Measurements from ENCODE around the gene GARRE1. TPM values are rescaled to one million over a fixed set of nuclear protein-coding genes. Genes with fewer than 3 reads are reported as not detected.

Gene GARRE1
- polyA plus RNA-seq, 2 of the 4 experiments (the other 2 are of a cell fraction): 9.6 to 20.0 TPM

GRCh38 chr19:34269968-34270621 lies 15.7 kb downstream of the GARRE1 start:
- Histone ChIP-seq H3K4me2 (no peak overlapping the region), H3K27ac (peak overlapping the region in 1 of 2 experiments; percentile 13; a peak in 2 of 6 replicates), H3K4me1 (peaks cover 10% of the 10 kb centered on the region), H3K9me3 (no peaks in the 10 kb centered on the region), H3K4me3 (no peak overlapping the region)
- ChIA-PET CTCF (interaction anchor here (0.6 to 1.7 kb wide), 7 partner anchors 8 to 110 kb away, joined by 3 to 7 read pairs (median 4); no protein-coding TSS in a partner anchor), POLR2A (interaction anchor here (1.3 kb wide), 1 partner anchor 15 kb away, joined by 3 read pairs; no protein-coding TSS in a partner anchor)
- 81% methylated on average over 5 of the region's 5 CpGs for WGBS (ENCODE audit: missing lambda C conversion rate)
- peak in 1 of 2 experiments; percentile 54 for DNase-seq (ENCODE audit: low read depth in 1 of 2, low spot score in 1 of 2)
- ATAC-seq: peak; percentile 46 to 65; a peak in 5 of 6 replicates
- FAIRE-seq: no peak
- TF ChIP-seq POLR2A (IDR thresholded peaks at IDR 0.05; ENCODE audit: low read length) (peak; percentile 5; the same call in 1 of the 2 replicates), HEYL (CRISPR knock-in tag; IDR thresholded peaks at IDR 0.05) (no peak)

GRCh38 chr19:34273121-34273520 lies 18.8 kb downstream of the GARRE1 start:
- DNase-seq (ENCODE audit: low read depth in 1 of 2, low spot score in 1 of 2): no peak
- Histone ChIP-seq H3K4me2 (no peak overlapping the region), H3K27ac (no peak overlapping the region), H3K9me3 (no peaks in the 10 kb centered on the region), H3K4me1 (peaks cover 10% of the 10 kb centered on the region), H3K4me3 (no peak overlapping the region)
- POLR2A ChIA-PET: interaction anchor here (0.6 kb wide), 1 partner anchor 75 kb away, joined by 3 read pairs; no protein-coding TSS in a partner anchor
- CTCF ChIA-PET: interaction anchor here (1.3 to 5.6 kb wide), 5 partner anchors 10 to 73 kb away, joined by 3 to 29 read pairs (median 4); no protein-coding TSS in a partner anchor
- TF ChIP-seq MAFK (IDR thresholded peaks at IDR 0.05; ENCODE audit: partially characterized antibody): no peak
- ATAC-seq: no peak
- no peak for FAIRE-seq
- WGBS (ENCODE audit: missing lambda C conversion rate): 84% methylated on average over 4 of the region's 4 CpGs

- Histone ChIP-seq H3K4me2 (no peak overlapping the region), H3K4me1 (peaks cover 10% of the 10 kb centered on the region), H3K4me3 (no peak overlapping the region), H3K27ac (no peak overlapping the region), H3K9me3 (no peaks in the 10 kb centered on the region)
- ATAC-seq (peak; percentile 17 to 24; a peak in 2 of 6 replicates), DNase-seq (ENCODE audit: low read depth in 1 of 2, low spot score in 1 of 2) (no peak), FAIRE-seq (no peak)
- POLR2A ChIA-PET: no interaction called here
- CTCF ChIA-PET: interaction anchor here (1.0 to 5.6 kb wide), 4 partner anchors 8 to 128 kb away, joined by 3 to 29 read pairs (median 5); no protein-coding TSS in a partner anchor
- TF ChIP-seq USF2 (IDR thresholded peaks at IDR 0.05) (no peak), FOXS1 (CRISPR knock-in tag; IDR thresholded peaks at IDR 0.05) (no peak), POLR2AphosphoS2 (conservative IDR thresholded peaks at IDR 0.05; ENCODE audit: low read length) (no peak), ATOH8 (CRISPR knock-in tag; IDR thresholded peaks at IDR 0.05; ENCODE audit: low read depth) (no peak), GATA3 (IDR thresholded peaks at IDR 0.05; ENCODE audit: borderline replicate concordance) (no peak), HES2 (IDR thresholded peaks at IDR 0.05) (no peak)
- WGBS (ENCODE audit: missing lambda C conversion rate): 91% methylated on average over 7 of the region's 7 CpGs
Measured at GRCh38 chr19:34274284-34274826, 20.0 kb downstream of the GARRE1 start.

- FAIRE-seq (peak; percentile 72), ATAC-seq (no peak), DNase-seq (ENCODE audit: low read depth in 1 of 2, low spot score in 1 of 2) (no peak)
- no peak overlapping the region for H3K27ac ChIP-seq
- WGBS (ENCODE audit: missing lambda C conversion rate): 67% methylated on average over 4 of the region's 4 CpGs
- ChIA-PET CTCF (interaction anchor here (1.0 to 5.6 kb wide), 2 partner anchors 13 to 129 kb away, joined by 3 to 29 read pairs; no protein-coding TSS in a partner anchor), POLR2A (no interaction called here)
- no peak overlapping the region for H3K4me3 ChIP-seq
- TF ChIP-seq REST (IDR thresholded peaks at IDR 0.05) (no peak), EP300 (IDR thresholded peaks at IDR 0.05) (no peak), MAFK (IDR thresholded peaks at IDR 0.05; ENCODE audit: partially characterized antibody) (peak; percentile 57), KDM5A (IDR thresholded peaks at IDR 0.05) (no peak), NFE2L2 (conservative IDR thresholded peaks at IDR 0.05; ENCODE audit: low read length) (no peak), CEBPB (IDR thresholded peaks at IDR 0.05) (no peak)
- no peaks in the 10 kb centered on the region for H3K9me3 ChIP-seq
- no peak overlapping the region for H3K4me2 ChIP-seq
- H3K4me1 ChIP-seq: peaks cover 7% of the 10 kb centered on the region
Measured at GRCh38 chr19:34274827-34275625, 20.7 kb downstream of the GARRE1 start.

All from A549 (cell line).